OCI-M2 (cell line): ENCODE results near the gene IL32.

Experiments
- DNase-seq: peaks from one replicate; lab custom pipeline; 2025; ENCODE audit not compliant: unreplicated experiment; lab: John Stamatoyannopoulos, UW

Gene IL32

DNA sequence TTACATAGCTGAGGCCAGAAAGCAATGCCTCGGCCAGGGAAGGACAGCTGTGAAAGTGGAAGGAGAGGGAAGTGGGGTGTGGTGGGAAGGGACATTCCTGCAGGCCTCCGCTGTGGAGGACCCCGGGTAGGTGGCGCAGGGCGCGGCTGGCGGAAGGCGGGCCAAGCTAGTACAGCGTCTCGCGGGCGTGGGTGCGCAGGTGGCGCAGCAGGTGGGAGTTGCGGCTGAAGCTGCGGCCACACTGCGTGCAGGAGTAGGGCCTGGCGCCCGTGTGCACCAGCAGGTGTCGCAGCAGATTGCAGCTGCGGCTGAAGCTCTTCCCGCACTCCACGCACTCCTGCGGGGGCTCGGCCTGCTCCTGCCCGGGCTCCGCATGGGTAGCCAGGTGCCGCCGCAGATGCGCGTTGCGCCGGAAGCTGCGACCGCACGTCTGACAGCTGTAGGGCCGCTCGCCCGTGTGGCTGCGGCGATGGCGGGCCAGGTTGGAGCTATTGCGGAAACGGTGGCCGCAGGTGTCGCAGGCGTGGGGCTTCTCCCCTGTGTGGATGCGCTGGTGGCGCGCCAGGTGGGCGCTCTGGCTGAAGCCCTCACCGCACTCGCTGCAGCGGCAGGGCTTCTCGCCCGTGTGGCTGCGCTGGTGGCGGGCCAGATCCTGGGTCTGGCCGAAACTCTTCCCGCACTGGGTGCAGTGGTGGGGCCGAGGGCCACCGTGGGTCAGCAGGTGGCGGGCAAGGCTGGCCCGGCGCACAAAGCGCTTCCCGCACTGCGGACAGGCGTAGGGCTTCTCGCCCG lies 23.7 kb downstream of the IL32 start:
- DNase-seq, result no peak

DNA sequence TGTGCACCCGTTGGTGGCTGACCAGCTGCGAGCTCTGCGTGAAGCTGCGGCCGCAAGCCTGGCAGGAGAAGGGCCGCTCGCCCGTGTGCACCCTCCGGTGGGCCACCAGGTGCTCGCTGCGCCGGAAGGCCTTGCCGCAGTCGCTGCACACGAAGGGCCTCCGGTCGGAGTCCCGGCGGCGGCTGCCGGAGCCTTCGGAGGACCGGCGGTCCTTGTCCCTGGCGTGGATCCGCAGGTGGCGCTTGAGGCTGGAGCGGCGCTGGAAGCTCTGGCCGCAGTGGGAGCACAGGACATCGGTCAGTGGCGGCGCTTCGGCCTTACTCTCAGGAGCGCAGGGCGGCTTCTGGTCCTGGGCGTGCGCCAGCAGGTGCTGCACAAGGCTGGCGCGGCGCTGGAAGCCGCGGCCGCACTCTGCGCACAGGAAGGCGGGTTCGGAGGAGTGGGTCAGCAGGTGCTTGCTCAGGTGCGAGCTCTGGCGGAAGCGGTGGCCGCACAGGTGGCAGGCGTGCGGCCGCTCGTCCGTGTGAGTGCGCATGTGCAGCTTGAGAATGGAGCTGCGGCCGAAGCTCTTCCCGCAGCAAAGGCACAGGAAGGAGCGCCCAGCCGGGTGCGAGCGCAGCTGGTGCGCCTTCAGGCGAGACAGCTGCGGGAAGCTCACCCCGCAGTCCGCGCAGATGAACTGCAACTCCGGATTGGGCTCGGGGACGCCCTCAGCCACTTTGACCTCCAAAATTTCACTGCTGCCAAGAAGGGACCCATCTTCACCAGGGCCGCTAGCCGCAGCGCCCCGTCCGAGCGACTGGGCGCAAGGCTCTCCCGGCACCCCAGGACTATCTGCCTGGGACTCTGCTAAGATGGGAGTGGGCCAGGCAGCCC lies 24.5 kb downstream of the IL32 start:
- DNase-seq, result no peak

DNA sequence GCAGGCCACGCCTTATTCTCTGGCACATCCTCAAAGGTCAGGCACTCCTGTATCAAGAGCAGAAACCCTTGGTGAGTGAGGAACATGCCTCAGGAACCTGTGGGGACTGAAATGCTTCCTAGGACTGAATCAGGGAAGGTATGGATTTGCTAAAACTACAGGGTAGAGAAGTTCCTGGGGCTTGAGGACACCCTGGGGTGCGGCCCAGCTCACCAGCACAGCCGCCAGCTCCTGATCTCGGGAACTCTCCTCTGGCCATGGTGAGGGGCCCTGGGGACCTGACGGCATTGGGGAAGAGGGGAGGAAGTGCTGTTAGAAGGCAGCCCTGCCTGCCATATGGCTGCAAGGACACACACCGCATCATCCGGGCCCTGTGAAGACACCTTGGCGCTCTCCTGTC lies 26.1 kb downstream of the IL32 start:
- no peak for DNase-seq

DNA sequence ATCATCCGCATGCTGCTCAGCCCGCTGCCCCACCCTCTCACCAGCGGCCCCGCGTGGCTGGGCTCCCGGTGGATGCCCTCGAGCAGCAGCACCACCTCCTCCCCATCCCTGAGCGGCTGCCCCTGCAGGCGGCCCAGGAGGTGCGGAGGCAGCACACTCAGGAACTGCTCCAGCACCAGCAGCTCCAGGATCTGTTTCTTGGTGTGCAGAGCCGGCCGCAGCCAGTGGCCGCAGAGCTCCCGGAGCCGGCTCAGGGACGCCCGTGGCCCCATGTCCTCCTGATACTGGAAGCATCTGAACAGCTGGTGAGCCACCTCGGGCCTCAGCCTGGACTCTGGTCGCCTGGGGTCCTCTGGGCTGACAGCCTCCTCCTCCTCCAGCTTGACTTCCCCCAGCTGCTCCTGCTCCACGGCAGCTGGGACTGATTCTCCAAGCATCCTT lies 27.1 kb downstream of the IL32 start:
- no peak for DNase-seq

DNA sequence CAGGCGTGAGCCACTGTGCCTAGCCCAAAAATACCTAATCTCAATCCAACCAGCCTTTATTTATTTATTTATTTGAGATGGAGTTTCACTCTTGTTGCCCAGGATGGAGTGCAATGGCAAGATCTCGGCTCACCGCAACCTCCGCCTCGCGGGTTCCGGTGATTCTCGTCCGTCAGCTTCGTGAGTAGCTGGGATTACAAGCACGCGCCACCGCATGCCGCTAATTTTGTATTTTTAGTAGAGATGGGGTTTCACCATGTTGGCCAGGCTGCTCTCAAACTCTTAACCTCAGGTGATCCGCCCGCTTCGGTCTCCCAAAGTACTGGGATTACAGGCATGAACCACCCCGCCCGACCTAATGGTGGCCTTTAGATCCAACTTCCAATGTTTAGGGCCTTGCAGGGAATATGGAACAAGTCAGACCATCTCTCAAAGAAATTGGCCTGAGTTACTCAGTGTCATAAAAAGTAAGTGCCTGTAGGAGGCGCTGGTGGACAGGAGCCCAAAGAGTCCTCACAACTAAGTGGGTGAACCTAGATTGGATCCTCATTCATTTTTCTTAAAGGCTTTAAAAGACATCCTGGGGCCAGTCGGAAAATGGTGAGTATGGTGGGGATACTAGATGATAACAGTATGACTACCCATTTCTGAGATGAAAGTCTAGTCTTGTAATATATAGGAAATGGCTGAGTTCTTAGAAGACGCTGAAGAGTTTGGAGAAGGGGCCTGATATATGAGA lies 29.0 kb downstream of the IL32 start:
- no peak for DNase-seq

DNA sequence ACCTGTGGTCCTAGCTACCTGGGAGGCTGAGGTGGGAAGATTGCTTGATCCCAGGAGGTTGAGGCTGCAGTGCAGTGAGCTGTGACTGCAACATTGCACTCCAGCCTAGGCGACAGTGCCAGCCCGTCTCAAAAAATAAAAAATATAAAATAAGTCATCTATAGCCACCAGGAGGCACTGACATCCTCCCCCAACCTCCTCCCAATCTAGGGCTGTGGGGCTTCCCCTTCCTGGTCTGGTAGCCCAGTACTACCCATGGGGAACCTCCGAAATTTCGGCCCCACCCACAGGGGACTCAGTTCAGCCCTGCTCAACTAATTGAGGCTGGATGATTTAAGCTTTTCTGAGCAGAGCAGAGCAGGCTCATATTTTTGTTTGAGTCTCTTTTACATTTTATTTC lies 30.4 kb downstream of the IL32 start:
- no peak for DNase-seq

DNA sequence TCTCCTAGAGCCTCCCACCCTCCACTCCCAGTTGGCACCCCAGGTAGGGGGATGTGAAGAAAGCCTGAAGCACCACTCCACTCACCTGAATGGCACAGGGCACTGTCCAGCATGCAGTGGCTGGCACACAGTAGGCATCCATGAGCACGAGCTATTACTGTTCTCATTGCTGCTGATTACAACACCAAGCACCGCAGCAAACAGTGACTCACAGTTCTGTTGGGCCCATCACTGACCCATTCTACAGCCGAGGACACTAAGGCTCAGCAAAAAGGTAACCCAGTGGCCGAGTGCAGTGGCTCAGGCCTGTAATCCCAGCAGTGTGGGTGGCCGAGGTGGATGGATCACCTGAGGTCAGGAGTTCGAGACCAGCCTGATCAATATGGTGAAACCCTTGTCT lies 30.9 kb downstream of the IL32 start:
- no peak for DNase-seq

DNA sequence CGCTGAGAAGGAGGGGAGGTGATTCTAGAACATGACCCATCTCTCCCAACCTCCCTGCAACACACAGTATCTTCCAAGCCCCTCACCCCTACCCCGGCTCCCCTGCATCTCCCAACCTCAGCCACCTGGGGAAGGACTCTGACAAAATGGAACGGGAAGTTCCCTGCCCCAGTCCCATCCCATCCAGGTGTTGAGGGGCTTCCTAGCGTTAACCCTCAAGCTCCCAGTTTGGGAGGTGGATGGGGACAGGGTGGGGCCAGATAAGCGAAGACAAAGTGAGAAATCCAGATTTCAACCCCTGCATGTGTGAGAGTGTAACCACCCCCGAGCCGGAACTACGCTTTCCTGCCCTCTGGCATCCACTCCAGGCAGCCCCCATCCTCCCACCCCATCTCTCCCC lies 31.8 kb downstream of the IL32 start:
- no peak for DNase-seq

DNA sequence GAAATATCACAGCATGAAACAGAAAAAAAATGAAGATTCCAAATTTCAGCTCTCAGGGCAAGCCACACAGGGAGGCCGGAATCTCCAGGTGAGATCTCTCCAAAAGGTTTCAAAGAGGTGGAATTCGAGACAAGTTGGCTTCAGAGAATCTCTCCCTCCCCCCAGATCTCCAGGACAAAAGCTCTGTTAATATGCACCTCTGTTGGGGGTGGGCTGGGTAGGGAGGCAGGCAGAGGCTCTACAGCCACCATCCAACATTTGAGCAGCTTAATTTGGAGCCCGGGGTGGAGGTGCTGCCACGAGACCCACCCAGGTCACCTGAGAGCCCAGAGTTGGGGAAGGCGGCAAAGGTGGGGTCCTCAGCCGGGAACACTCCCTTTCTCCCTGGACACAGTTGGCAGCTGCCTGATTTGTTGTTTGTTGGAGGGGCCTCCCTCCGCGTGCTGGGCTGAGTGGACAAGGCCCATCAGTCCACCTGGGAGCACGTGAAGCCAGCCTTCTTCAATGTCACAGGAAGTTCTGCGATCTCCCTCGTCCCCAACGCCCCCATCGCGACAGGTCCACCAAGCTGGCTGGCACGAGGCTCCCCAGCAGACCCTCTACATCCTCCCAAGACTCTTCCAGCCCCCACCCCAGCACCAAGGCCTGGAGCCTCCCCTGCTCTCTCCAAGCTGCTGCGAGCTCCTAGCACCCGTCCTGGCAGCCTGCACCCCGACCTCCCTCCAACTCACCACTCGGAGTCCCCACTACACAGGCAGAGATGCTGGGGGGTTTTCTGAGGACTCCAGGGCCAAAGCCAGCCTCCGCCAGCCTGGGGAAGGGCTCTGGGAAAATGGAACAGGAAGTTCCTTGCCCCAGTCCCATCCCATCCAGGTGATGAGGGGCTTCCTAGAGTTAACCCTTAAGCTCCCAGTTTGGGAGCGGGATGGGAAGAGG lies 33.3 kb downstream of the IL32 start, which contains the start of gene ZSCAN10:
Gene ZSCAN10, minus strand, starts transcription at position 836 of the 936 bp plus-strand sequence. CDS start 6,357 bp downstream, outside the sequence.
- no peak for DNase-seq

DNA sequence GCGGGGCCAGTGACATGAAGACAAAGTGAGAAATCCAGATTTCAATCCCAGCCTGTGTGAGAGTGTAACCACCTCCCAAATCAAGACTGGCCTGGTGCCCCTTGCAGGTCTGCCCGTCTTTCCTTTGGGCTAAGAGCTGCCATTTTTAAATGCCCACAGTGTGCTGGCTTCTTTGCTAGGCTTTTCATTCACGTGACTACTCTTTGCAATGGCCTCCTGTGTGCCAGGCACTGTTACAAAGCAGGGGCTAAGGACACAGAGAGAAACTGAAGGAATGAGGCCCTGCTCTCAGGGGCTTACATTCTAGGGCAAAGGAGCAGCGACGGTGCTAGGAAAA lies 33.9 kb downstream of the IL32 start:
- DNase-seq, result no peak

DNA sequence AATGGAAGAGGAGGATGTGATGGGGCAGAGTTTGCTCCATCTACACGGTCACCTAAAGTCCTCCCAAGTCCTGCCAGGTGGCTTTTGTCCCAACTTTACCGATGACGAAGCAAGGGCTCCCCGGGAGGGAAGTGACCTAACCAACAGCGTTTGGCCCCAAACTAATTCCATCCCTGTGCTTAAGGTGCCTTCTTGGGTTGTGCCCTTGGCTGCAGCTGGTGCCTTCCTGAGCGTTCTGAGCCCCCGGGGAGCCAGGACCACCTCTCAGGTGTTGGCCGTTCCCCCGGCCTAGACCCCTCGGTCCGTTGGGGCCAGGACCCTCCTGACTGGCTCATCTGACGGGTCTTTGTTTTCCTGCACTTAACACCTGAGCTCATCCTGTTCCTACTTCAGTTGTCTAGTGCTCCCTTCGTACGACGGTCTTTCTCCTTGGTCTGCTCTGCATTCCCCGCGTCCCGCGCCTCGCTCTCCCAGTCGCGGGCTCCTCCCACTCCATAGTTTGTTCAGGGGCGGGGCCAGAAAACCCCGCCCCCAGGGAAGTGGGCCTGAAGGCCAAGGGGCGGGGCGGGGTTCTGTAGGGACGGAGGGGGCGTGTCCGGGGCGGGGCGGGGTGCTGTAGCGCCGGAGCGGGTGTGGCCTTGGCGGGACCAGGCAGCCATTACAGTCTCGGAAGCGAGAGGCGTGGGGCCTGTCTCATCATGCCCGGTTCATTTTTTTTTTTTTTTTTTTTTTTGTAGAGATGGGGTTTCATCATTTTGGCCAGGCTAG lies 34.5 kb downstream of the IL32 start:
- no peak for DNase-seq

DNA sequence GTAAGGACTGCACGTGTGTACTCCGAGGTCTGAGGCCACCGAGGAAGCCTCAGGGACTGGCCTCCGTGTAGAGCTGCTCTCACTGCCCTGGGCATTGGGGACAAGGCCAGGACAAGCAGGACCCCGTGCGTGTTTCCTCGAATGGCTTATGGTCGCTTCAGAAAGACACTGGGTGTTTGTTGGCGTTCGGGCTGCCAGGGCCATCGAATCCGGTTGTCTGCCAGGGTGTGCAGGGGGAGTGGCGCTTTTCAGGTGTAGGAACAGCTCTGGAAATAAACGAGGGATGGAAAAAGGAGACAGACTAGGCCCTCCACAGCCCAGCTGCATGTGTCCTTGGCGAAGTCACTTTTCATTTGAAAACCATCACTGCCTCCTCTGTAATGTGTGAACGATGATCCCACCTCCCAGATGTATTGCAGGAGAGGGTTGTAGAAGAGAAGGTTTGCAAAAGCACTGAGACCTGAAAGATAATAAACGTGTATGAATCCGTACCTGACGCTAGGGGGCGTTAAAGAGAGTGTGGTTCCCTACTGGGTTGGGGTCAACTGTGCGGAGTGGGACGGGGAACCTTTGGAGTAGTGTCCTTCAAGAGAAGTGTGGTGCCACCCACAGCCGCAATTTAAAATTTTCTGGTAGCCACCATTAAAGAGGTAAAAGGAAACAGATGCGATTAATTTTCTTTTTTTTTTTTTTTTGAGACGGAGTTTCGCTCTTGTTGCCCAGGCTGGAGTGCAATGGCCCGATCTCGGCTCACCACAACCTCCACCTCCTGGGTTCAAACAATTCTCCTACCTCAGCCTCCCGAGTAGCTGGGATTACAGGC lies 35.8 kb downstream of the IL32 start:
- DNase-seq, result no peak

DNA sequence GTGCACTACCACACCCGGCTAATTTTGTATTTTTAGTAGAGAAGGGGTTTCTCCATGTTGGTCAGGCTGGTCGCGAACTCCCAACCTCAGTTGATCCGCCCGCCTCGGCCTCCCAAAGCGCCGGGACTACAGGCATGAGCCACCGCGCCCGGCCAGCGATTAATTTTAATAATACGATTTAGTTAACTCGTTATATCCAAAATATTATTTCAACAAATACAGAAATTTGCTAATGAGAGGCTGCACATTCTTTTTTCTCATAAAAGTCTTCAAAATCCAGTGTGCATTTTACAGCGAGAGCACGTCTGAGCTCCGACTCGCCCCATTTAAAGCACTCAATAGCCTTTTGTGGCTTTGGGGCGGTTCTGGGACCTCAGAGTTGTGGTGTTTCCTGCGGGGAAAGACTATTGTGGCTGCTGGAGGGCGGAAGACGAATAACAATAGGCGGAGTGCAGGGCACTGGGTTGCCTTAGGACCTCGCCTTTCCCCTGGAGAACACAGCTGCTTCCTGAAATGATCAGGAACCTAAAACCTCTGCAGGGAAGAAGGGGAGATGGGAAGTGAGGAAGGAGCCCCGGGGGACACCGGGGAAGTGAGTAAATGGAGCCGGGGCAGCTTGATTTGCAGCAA lies 36.5 kb downstream of the IL32 start:
- DNase-seq, result no peak

DNA sequence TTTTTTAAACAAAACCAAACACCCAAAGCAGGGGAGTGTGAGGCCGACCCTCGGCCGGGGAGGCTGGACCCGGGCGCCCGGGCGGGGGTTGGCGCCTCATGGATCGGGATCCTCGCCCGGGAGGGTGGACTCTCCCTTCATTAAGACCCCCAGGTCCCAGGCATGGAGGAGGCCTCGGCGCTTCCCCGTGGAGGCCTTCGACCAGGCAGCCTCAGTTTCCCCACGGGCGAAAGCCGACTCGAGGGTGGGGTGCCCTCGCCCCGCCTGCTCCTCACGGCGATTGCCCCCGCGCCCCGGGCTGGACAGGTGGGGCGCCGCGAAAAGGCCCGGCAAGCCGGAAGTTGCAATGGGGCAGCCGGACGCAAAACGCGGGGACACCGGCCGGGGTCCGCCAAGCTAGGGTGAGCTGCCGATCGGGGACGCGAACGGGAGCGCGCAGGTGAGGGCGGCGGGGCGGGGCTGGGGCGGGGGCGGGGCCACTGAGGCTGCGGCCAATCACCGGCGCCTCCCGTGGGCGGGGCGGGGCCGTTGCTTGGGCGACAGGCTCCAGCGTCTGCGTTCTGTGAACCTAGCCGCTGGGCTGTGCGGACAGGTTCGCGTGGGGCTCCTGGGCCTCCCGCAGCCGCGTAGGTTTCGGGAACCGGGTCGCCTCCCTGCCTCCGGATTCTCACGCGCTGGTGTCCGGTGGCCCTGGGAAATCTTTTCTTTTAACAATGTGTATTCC lies 40.9 kb downstream of the IL32 start:
- DNase-seq, result peak; percentile 28

DNA sequence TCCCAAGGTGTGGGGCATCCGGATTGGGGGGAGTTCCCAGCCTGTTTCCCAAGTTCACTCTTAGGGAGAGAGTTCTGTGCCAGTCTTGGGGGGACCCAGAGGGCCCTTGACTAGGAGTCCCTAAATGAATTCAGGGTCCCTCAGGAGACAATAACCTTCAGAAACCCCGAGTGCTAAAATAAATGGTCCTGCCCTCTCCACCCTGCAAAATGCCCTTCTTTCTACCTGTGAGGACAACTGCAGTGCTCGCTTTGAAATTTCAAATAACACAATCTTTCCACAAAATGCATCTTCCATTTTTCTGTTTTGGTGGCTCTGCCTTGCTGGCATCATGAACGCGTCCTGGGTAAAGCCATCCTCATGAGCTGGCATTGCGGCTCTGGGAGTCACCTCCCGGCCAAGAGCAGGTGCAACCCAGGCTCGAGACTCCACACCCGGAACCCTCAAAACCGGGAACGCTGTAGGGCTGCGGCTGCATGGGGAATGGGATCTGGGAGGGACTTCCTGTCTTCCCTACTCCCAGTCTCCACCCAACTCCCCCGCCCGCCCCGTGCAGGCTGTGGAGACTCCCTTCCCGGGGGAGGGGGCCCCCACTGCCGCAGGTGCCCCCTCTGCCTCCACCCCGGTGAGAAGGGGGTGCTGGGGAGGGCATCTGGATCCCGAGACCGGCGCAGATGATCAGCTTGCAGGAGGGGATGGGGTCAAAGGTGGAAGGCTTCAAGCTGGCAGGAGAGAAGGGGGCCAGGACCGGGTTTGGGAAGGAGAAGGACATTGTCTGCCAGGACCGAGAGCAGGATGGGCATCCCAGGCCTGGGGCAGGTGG lies 46.8 kb downstream of the IL32 start, which contains the start of gene ZNF205:
Gene ZNF205, plus strand, starts transcription at position 529 of the 823 bp plus-strand sequence. CDS start 845 bp downstream, outside the sequence.
- DNase-seq, result no peak

DNA sequence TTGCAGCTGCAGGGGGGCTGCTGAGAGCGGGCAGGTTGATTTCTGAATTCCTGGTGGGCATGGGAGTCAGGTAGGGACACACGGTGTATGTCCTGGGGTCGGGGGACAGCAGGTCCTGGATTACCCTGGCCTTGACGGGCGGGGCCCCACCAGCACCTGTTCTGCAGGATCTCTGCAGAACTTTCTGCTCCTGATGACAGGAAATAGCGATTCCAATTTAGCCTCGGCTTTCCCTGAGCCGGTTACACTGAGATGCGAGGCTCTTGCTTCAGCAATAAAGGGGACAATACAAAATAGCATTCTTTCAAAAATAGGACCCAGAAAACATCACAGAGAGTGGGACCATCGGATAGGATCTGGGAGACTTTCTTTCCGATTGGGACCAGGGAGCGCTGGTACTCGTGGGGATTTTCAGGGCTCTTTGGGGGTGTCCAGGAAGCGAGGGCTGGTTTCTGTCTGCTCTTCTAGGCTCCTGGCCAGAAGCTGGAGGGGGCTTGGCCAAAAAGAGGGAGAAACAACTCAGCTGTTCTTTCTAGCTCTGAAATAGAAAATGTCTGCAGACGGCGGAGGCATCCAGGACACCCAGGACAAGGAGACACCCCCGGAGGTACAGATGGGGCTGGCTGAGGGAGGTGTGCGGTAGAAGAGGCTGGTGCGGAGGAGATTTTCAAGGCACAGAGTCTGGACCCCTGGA lies 47.6 kb downstream of the IL32 start:
- no peak for DNase-seq
